MM.1S (cell line): ENCODE data around the gene MNAT1.

Experiments
- DNase-seq: peaks from one replicate; pipeline ENCODE4 v3.0.0-alpha.2; 2015
- H2AFZ ChIP-seq: fragments of 300-600 bp; sonication (generic); 2 replicates; pipeline ENCODE4 v1.6.0; 2016; ENCODE audit warnings: antibody characterized with exemption, low read length
- H3F3A ChIP-seq: fragments of 300-600 bp; sonication (generic); 2 replicates; pipeline ENCODE4 v1.6.1; 2016; ENCODE audit warnings: mild to moderate bottlenecking, antibody characterized with exemption, low read length, moderate library complexity, mixed read lengths; ENCODE audit not compliant: insufficient read depth
- H3K27ac ChIP-seq: fragments of 300-600 bp; sonication (generic); 2 replicates; pipeline ENCODE4 v1.5.1; 2016; ENCODE audit warnings: mild to moderate bottlenecking, low read length
- H3K27me3 ChIP-seq: fragments of 300-600 bp; sonication (generic); replicated peaks from 2 replicates; pipeline ENCODE4 v1.6.0; 2016; ENCODE audit warnings: low read length; ENCODE audit not compliant: insufficient read depth
- H3K36me3 ChIP-seq: fragments of 300-600 bp; sonication (generic); replicated peaks from 2 replicates; pipeline ENCODE4 v1.6.1; 2016; ENCODE audit warnings: mild to moderate bottlenecking, low read length, mixed read lengths; ENCODE audit not compliant: insufficient read depth
- H3K4me1 ChIP-seq: fragments of 300-600 bp; sonication (generic); 2 replicates; pipeline ENCODE4 v1.6.1; 2016; ENCODE audit warnings: low read length, mixed read lengths
- H3K4me2 ChIP-seq: fragments of 300-600 bp; sonication (generic); 2 replicates; pipeline ENCODE4 v1.6.0; 2016; ENCODE audit warnings: low read depth, low read length
- H3K4me3 ChIP-seq: fragments of 300-600 bp; sonication (generic); 2 replicates; pipeline ENCODE4 v1.5.1; 2016; ENCODE audit warnings: low read length, mixed read lengths
- H3K79me2 ChIP-seq: fragments of 300-600 bp; sonication (generic); 2 replicates; pipeline ENCODE4 v1.6.1; 2016; ENCODE audit warnings: mixed run types, low read length, mixed read lengths
- H3K9ac ChIP-seq: fragments of 300-600 bp; sonication (generic); 2 replicates; pipeline ENCODE4 v1.6.1; 2016; ENCODE audit warnings: low read length, mixed read lengths
- H3K9me2 ChIP-seq: fragments of 300-600 bp; sonication (generic); replicated peaks from 2 replicates; pipeline ENCODE4 v1.6.1; 2016; ENCODE audit warnings: mild to moderate bottlenecking, low read length, mixed read lengths; ENCODE audit not compliant: insufficient read depth
- H3K9me3 ChIP-seq: fragments of 300-600 bp; sonication (generic); replicated peaks from 2 replicates; pipeline ENCODE4 v1.6.1; 2016; ENCODE audit warnings: mild to moderate bottlenecking, low read length, mixed read lengths; ENCODE audit not compliant: insufficient read depth
- H4K20me1 ChIP-seq: fragments of 300-600 bp; sonication (generic); 2 replicates; pipeline ENCODE4 v1.6.1; 2016; ENCODE audit warnings: mild to moderate bottlenecking, low read length, moderate library complexity, mixed read lengths; ENCODE audit not compliant: insufficient read depth
- EZH2 ChIP-seq: fragments of 300-600 bp; sonication (generic); optimal IDR thresholded peaks from 2 replicates; pipeline ENCODE3; 2017; ENCODE audit warnings: low read depth, mild to moderate bottlenecking, antibody characterized with exemption, low read length, mixed read lengths
- EZH2phosphoT487 ChIP-seq: fragments of 300-600 bp; sonication (generic); IDR thresholded peaks from 2 replicates; pipeline ENCODE4 v1.6.1; 2018; ENCODE audit warnings: antibody characterized with exemption, low read length
- TF ChIP-seq, protein P1 (sequence below): fragments of 300-600 bp; sonication (generic); IDR thresholded peaks from 2 replicates; pipeline ENCODE4 v1.5.1; 2016; ENCODE audit warnings: antibody characterized with exemption, low read length, mixed read lengths

Gene MNAT1

DNA sequence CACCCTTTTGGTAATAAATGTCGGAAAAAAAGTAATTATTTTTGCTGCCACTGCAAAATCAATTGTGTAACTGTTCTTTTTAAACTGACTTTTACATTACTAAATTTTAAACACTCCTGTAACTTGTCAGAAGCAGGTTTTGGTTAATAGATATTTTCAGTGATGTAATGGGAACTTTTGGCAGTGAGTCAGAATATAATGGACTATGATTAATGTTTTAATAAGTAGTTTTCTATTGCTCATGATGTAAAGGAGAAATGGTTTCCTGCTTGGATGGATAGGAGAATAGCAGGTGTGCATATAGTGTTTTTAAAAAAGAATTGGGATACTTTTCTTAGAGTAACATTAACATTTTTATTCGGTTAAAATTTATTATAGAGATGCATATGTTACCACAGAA is 187.5 kb downstream of the MNAT1 start:
- Histone ChIP-seq H3K36me3 (no peaks in the 10 kb centered on the region), H3K9me2 (no peaks in the 10 kb centered on the region), H3K79me2 (no peaks in the 10 kb centered on the region), H3K27ac (no peak overlapping the region), H3F3A (no peaks in the 10 kb centered on the region), H4K20me1 (no peaks in the 10 kb centered on the region), H3K9ac (no peak overlapping the region), H2AFZ (no peak overlapping the region), H3K27me3 (no peaks in the 10 kb centered on the region), H3K9me3 (no peaks in the 10 kb centered on the region), H3K4me1 (no peaks in the 10 kb centered on the region), H3K4me3 (no peak overlapping the region), H3K4me2 (no peak overlapping the region)
- DNase-seq = no peak
- TF ChIP-seq, protein P1, sequence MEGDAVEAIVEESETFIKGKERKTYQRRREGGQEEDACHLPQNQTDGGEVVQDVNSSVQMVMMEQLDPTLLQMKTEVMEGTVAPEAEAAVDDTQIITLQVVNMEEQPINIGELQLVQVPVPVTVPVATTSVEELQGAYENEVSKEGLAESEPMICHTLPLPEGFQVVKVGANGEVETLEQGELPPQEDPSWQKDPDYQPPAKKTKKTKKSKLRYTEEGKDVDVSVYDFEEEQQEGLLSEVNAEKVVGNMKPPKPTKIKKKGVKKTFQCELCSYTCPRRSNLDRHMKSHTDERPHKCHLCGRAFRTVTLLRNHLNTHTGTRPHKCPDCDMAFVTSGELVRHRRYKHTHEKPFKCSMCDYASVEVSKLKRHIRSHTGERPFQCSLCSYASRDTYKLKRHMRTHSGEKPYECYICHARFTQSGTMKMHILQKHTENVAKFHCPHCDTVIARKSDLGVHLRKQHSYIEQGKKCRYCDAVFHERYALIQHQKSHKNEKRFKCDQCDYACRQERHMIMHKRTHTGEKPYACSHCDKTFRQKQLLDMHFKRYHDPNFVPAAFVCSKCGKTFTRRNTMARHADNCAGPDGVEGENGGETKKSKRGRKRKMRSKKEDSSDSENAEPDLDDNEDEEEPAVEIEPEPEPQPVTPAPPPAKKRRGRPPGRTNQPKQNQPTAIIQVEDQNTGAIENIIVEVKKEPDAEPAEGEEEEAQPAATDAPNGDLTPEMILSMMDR = no peak
- TF ChIP-seq EZH2 (no peak), EZH2phosphoT487 (no peak)

DNA sequence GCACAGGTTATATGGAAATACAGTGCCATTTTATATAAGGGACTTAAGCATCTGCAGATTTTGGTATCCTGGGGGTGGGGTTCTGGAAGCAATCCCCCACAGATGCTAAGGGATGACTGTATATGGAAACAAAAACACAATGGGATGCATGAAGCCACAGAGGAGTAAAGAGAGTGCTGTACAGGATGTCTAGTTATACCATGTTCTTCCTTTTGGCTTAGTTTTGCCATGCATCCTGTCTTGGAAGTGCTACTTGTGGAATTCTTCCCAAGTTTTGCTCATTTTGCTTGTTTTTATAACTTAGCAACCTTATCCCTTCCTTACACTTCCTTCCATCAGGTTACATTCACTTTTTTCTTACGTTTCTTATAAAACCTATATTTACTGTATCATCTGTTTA is 190.7 kb downstream of the MNAT1 start:
- H3K9ac ChIP-seq = no peak overlapping the region
- H4K20me1 ChIP-seq = no peaks in the 10 kb centered on the region
- TF ChIP-seq, protein P1 = no peak
- no peak for TF ChIP-seq EZH2phosphoT487
- no peak for TF ChIP-seq EZH2
- no peaks in the 10 kb centered on the region for H3K27me3 ChIP-seq
- H3K4me2 ChIP-seq = no peak overlapping the region
- no peaks in the 10 kb centered on the region for H3K79me2 ChIP-seq
- H2AFZ ChIP-seq = no peak overlapping the region
- no peaks in the 10 kb centered on the region for H3F3A ChIP-seq
- no peaks in the 10 kb centered on the region for H3K4me1 ChIP-seq
- H3K9me3 ChIP-seq = no peaks in the 10 kb centered on the region
- no peak overlapping the region for H3K27ac ChIP-seq
- H3K9me2 ChIP-seq = no peaks in the 10 kb centered on the region
- H3K4me3 ChIP-seq = no peak overlapping the region
- DNase-seq = no peak
- no peaks in the 10 kb centered on the region for H3K36me3 ChIP-seq

DNA sequence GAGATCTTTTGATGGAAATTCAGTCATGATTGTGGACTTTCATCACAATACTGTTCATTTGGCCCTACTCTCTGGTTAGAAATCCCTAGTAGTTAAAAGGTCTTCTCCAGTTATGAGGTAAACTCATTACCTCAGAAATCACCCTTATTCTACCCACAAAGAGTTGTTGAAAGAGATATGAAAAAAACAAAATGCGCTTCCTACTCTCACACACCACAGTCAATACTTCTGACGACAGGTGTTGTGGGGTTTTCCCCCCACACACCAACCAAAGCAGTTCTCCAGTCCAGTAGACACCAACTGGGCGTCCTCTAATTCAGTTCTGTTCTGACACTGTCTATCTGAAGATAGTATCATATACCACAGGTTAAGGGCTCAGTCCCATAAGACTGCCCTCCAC is 191.4 kb downstream of the MNAT1 start:
- Histone ChIP-seq H2AFZ (no peak overlapping the region), H3K4me1 (no peaks in the 10 kb centered on the region), H3K27me3 (no peaks in the 10 kb centered on the region), H3K4me2 (no peak overlapping the region), H3K79me2 (no peaks in the 10 kb centered on the region), H3K9me3 (no peaks in the 10 kb centered on the region), H3F3A (no peaks in the 10 kb centered on the region), H4K20me1 (no peaks in the 10 kb centered on the region), H3K4me3 (no peak overlapping the region), H3K36me3 (no peaks in the 10 kb centered on the region), H3K9ac (no peak overlapping the region), H3K9me2 (no peaks in the 10 kb centered on the region), H3K27ac (no peak overlapping the region)
- no peak for DNase-seq
- TF ChIP-seq EZH2 (no peak), EZH2phosphoT487 (no peak)
- TF ChIP-seq, protein P1 = no peak
